H1 (cell line): ENCODE results near the gene DLL1. TPM values are rescaled to one million over a fixed set of nuclear protein-coding genes. Genes with fewer than 3 reads are reported as not detected.

Experiments
- CTCF ChIA-PET: fragments of 300-600 bp; sonication (Branson Sonifier 250); formaldehyde crosslinking; loops from one replicate; lab custom pipeline; 2021; ENCODE audit not compliant: partially characterized antibody; lab: Charles Lee
- POLR2A ChIA-PET: fragments of 300-600 bp; sonication (Branson Sonifier 250); formaldehyde crosslinking; loops from one replicate; lab custom pipeline; 2021; ENCODE audit warnings: inconsistent platforms; ENCODE audit not compliant: partially characterized antibody; lab: Charles Lee
- DNase-seq, 2 experiments: peaks; one replicate each; pipeline versions ENCODE4 v3.0.0 to v3.0.0-alpha.2; 2010 to 2022; ENCODE audit warnings: low spot score in 2 of 2, low read depth in 1 of 2, mixed read lengths in 1 of 2
- FAIRE-seq: peaks from 2 replicates; lab custom pipeline; 2011; peaks lifted over from hg19 to GRCh38; lab: Jason Lieb, UNC
- H2AFZ ChIP-seq: 2 replicates; pipeline ENCODE4 v1.8.1; 2012; ENCODE audit warnings: low read length, inconsistent platforms
- H2AK5ac ChIP-seq: 2 replicates; pipeline ENCODE4 v1.6.1; 2013; ENCODE audit warnings: low read depth, low read length
- H2BK120ac ChIP-seq: replicated peaks from 2 replicates; pipeline ENCODE3; 2013; ENCODE audit warnings: low read depth, low read length, inconsistent platforms
- H2BK12ac ChIP-seq: 2 replicates; pipeline ENCODE4 v1.6.1; 2013; ENCODE audit warnings: low read depth, low read length
- H2BK15ac ChIP-seq: 2 replicates; pipeline ENCODE4 v1.6.1; 2013; ENCODE audit warnings: low read length
- H2BK20ac ChIP-seq: 2 replicates; pipeline ENCODE4 v1.6.1; 2013; ENCODE audit warnings: low read length
- H2BK5ac ChIP-seq: 2 replicates; pipeline ENCODE4 v1.6.1; 2013; ENCODE audit warnings: low read depth, low read length
- H3K14ac ChIP-seq: 2 replicates; pipeline ENCODE4 v1.6.1; 2013; ENCODE audit warnings: inconsistent platforms; ENCODE audit not compliant: insufficient read length
- H3K18ac ChIP-seq: 2 replicates; pipeline ENCODE4 v1.6.1; 2013; ENCODE audit warnings: low read length; ENCODE audit errors: extremely low read depth
- H3K23ac ChIP-seq: 2 replicates; pipeline ENCODE4 v1.6.1; 2013; ENCODE audit warnings: inconsistent platforms; ENCODE audit not compliant: insufficient read length
- H3K23me2 ChIP-seq: 2 replicates; pipeline ENCODE4 v1.6.1; 2013; ENCODE audit warnings: low read depth, low read length
- H3K27ac ChIP-seq: 2 replicates; pipeline ENCODE4 v1.6.1; 2011; ENCODE audit warnings: low read depth, low read length, inconsistent platforms
- H3K27me3 ChIP-seq, 4 experiments: replicated peaks in 1 of 4; 1 replicate in 1 of 4; 2 replicates in 3 of 4; pipeline versions ENCODE4 v1.6.1 to v1.8.1; 2011 to 2013; ENCODE audit warnings: low read length in 3 of 4, mild to moderate bottlenecking in 3 of 4, inconsistent platforms in 2 of 4, mixed read lengths in 2 of 4, moderate library complexity in 1 of 4; ENCODE audit not compliant: control insufficient read depth in 3 of 4, insufficient read depth in 3 of 4; ENCODE audit errors: extremely low read depth in 1 of 4
- H3K36me3 ChIP-seq, 4 experiments: 2 replicates each; pipeline versions ENCODE4 v1.6.1 to v1.8.1; 2011 to 2013; ENCODE audit warnings: mild to moderate bottlenecking in 4 of 4, low read length in 3 of 4, moderate library complexity in 2 of 4, control low read depth in 1 of 4, inconsistent platforms in 1 of 4; ENCODE audit not compliant: insufficient read depth in 4 of 4, control insufficient read depth in 2 of 4
- H3K4ac ChIP-seq: replicated peaks from 2 replicates; pipeline ENCODE3; 2013; ENCODE audit warnings: low read length, low read depth, mixed read lengths, inconsistent platforms; ENCODE audit not compliant: insufficient read length
- H3K4me1 ChIP-seq, 4 experiments: replicated peaks in 1 of 4; 1 replicate in 1 of 4; 2 replicates in 3 of 4; pipeline versions ENCODE4 v1.6.1 to v1.8.1; 2011 to 2013; ENCODE audit warnings: low read length in 3 of 4, inconsistent platforms in 2 of 4, mixed read lengths in 1 of 4; ENCODE audit not compliant: insufficient read depth in 4 of 4, control insufficient read depth in 3 of 4
- H3K4me2 ChIP-seq, 2 experiments: 2 replicates each; pipeline versions ENCODE4 v1.6.1 to v1.8.1; 2011 to 2013; ENCODE audit warnings: low read depth in 2 of 2, low read length in 2 of 2, control low read depth in 1 of 2, inconsistent platforms in 1 of 2, mild to moderate bottlenecking in 1 of 2; ENCODE audit not compliant: insufficient read depth in 1 of 2
- H3K4me3 ChIP-seq, 4 experiments: fragments of 200-600, 300-600 bp in 1 of 4; sonication (generic), shearing (Covaris generic), sonication (Bioruptor Twin) in 1 of 4; 2 replicates each; pipeline versions ENCODE4 v1.5.1 to v1.8.1; 2011 to 2016; ENCODE audit warnings: low read length in 4 of 4, low read depth in 3 of 4, control low read depth in 2 of 4, inconsistent platforms in 2 of 4, mild to moderate bottlenecking in 2 of 4, mixed read lengths in 1 of 4, moderate library complexity in 1 of 4; ENCODE audit not compliant: insufficient read depth in 2 of 4; ENCODE audit errors: extremely low read depth in 1 of 4
- H3K56ac ChIP-seq: replicated peaks from 2 replicates; pipeline ENCODE3; 2013; ENCODE audit warnings: low read depth, mild to moderate bottlenecking, mixed read lengths, low read length, inconsistent platforms; ENCODE audit not compliant: insufficient read length
- H3K79me1 ChIP-seq: 2 replicates; pipeline ENCODE4 v1.6.1; 2013; ENCODE audit warnings: low read depth, low read length, control low read depth
- H3K79me2 ChIP-seq, 2 experiments: 2 replicates each; pipeline versions ENCODE4 v1.6.1 to v1.8.1; 2012 to 2013; ENCODE audit warnings: low read length in 2 of 2, mild to moderate bottlenecking in 2 of 2, inconsistent platforms in 1 of 2; ENCODE audit not compliant: insufficient read depth in 2 of 2, control insufficient read depth in 1 of 2
- H3K9ac ChIP-seq, 4 experiments: replicated peaks in 1 of 4; 1 replicate in 1 of 4; 2 replicates in 3 of 4; pipeline versions ENCODE4 v1.6.1 to v1.8.1; 2011 to 2013; ENCODE audit warnings: low read depth in 3 of 4, low read length in 3 of 4, control low read depth in 2 of 4, mild to moderate bottlenecking in 2 of 4, moderate library complexity in 2 of 4, inconsistent platforms in 1 of 4; ENCODE audit errors: extremely low read depth in 1 of 4
- H3K9me3 ChIP-seq, 2 experiments: 2 replicates each; pipeline versions ENCODE4 v1.6.1 to v1.8.1; 2012 to 2013; ENCODE audit warnings: mild to moderate bottlenecking in 2 of 2, moderate library complexity in 2 of 2, control low read depth in 1 of 2, inconsistent platforms in 1 of 2, low read depth in 1 of 2, low read length in 1 of 2, mixed read lengths in 1 of 2; ENCODE audit not compliant: insufficient read depth in 2 of 2
- H4K20me1 ChIP-seq, 2 experiments: replicated peaks in 1 of 2; 2 replicates each; pipeline versions ENCODE3 to v1.8.1; 2011 to 2013; ENCODE audit warnings: inconsistent platforms in 2 of 2, low read length in 2 of 2, mild to moderate bottlenecking in 1 of 2; ENCODE audit not compliant: insufficient read depth in 2 of 2, control insufficient read depth in 1 of 2
- H4K5ac ChIP-seq: 2 replicates; pipeline ENCODE4 v1.6.1; 2013; ENCODE audit warnings: low read length, low read depth, mixed read lengths, inconsistent platforms; ENCODE audit not compliant: insufficient read length
- H4K8ac ChIP-seq: 2 replicates; pipeline ENCODE4 v1.8.0; 2013; ENCODE audit warnings: mild to moderate bottlenecking, moderate library complexity, low read length, inconsistent platforms; ENCODE audit not compliant: insufficient read depth; ENCODE audit errors: extremely low read depth
- H4K91ac ChIP-seq: replicated peaks from 2 replicates; pipeline ENCODE3; 2013; ENCODE audit warnings: low read length, mixed read lengths, inconsistent platforms; ENCODE audit not compliant: insufficient read length
- ASH2L ChIP-seq: fragments of 200-600, 300-600 bp; sonication (generic); IDR thresholded peaks from one replicate; pipeline ENCODE4 v1.7.1; 2017; ENCODE audit warnings: low read length
- ATF2 ChIP-seq: IDR thresholded peaks from 2 replicates; pipeline ENCODE4 v1.6.1; 2012; ENCODE audit warnings: low read length, inconsistent platforms
- BCL11A ChIP-seq, 2 experiments: IDR thresholded peaks; one replicate each; pipeline ENCODE4 v1.6.1; 2011; ENCODE audit warnings: low read depth in 2 of 2, low read length in 2 of 2, mild to moderate bottlenecking in 2 of 2
- HDAC6 ChIP-seq: IDR thresholded peaks from one replicate; pipeline ENCODE4 v1.7.1; 2012; ENCODE audit warnings: low read depth, mild to moderate bottlenecking, inconsistent platforms, low read length, moderate library complexity
- JUND ChIP-seq: IDR thresholded peaks from 2 replicates; pipeline ENCODE4 v1.6.1; 2011; ENCODE audit warnings: mild to moderate bottlenecking, improper control_type of control experiment, low read length
- SP1 ChIP-seq: IDR thresholded peaks from 2 replicates; pipeline ENCODE4 v1.6.1; 2011; ENCODE audit warnings: low read depth, low read length
- WGBS, 2 experiments: shearing (Covaris generic) in 1 of 2; methylation state at CpG; one replicate each; pipeline versions ENCODE4 v1.1.6 to v1.1.7; 2013 to 2015; ENCODE audit warnings: low lambda C conversion rate in 2 of 2, mixed read lengths in 2 of 2, inconsistent platforms in 1 of 2, low coverage in 1 of 2, missing lambda C conversion rate in 1 of 2; ENCODE audit not compliant: insufficient replicate concordance in 2 of 2, insufficient coverage in 1 of 2, insufficient read length in 1 of 2; ENCODE audit errors: extremely low coverage in 1 of 2, missing lambda C conversion rate in 1 of 2; 5-methylcytosine and 5-hydroxymethylcytosine counted together
- polyA plus RNA-seq, 7 experiments: library from polyadenylated mRNA; depleted of rRNA in 3 of 7; stranded (reverse) in 5 of 7; unstranded in 2 of 7; fragments of >200 nt in 5 of 7; fragments of 200-250 nt in 2 of 7; gene quantifications; 1 replicate in 5 of 7; 2 replicates in 1 of 7; 4 replicates in 1 of 7; pipeline versions ENCODE4 v1.2.1 to v1.2.3, GENCODE V29; 2011 to 2013; ENCODE audit warnings: missing spikeins in 2 of 7, mixed read lengths in 2 of 7
- total RNA-seq: library from RNA; stranded (reverse); fragmentation: NEBNext Ultra II Directional; extraction: Animal tissue kit (Norgen Biotek cat#: 25700); gene quantifications from 2 replicates; pipeline ENCODE4 v1.2.1, GENCODE V29; 2021

The DLL1 gene
- total and polyA plus RNA-seq, 2 of the 8 experiments (the other 6 are each of a cell fraction or from before 2014, with no cell fraction given), result 1.7 to 3.8 TPM

- Histone ChIP-seq H4K8ac (no peak overlapping the region), H3K4me2 (no peak overlapping the region), H2AFZ (no peak overlapping the region), H3K9me3 (no peaks in the 10 kb centered on the region), H3K4me3 (no peak overlapping the region), H3K4me1 (peaks cover 0 to 6% (median under 1%) of the 10 kb centered on the region in 4 experiments; a peak in 4 of 7 replicates), H3K56ac (no peak overlapping the region), H4K91ac (no peak overlapping the region), H4K20me1 (no peaks in the 10 kb centered on the region), H3K9ac (no peak overlapping the region), H2BK120ac (no peak overlapping the region), H2BK5ac (no peak overlapping the region), H3K18ac (no peak overlapping the region), H3K4ac (no peak overlapping the region), H4K5ac (no peak overlapping the region), H2BK12ac (no peak overlapping the region), H2BK15ac (no peak overlapping the region), H2AK5ac (no peak overlapping the region), H3K79me1 (no peaks in the 10 kb centered on the region), H3K14ac (no peak overlapping the region), H3K79me2 (no peaks in the 10 kb centered on the region), H3K27me3 (no peaks in the 10 kb centered on the region), H3K36me3 (no peaks in the 10 kb centered on the region), H3K23me2 (no peaks in the 10 kb centered on the region), H2BK20ac (no peak overlapping the region), H3K27ac (no peak overlapping the region), H3K23ac (no peak overlapping the region)
- 96% methylated on average over 15 of the region's 15 CpGs; no CpG with 5 or more reads in 1 of the 2 experiments for WGBS, 2 experiments
- DNase-seq (no peak), FAIRE-seq (no peak)
- ChIA-PET POLR2A (no interaction called here), CTCF (interaction anchor here (0.9 to 4.1 kb wide), 3 partner anchors 9 to 153 kb away, joined by 3 to 14 read pairs (median 3); no protein-coding TSS in a partner anchor)
- TF ChIP-seq BCL11A (IDR thresholded peaks at IDR 0.05; ENCODE audit: low read depth in 2 of 2, low read length in 2 of 2) (no peak), HDAC6 (no peak), ASH2L (no peak), ATF2 (no peak), SP1 (no peak), JUND (no peak)
These were observed 41.1 kb downstream of the DLL1 start for GRCh38 chr6:170249817-170250216.
